ENCODE measurements around the gene MET. TPM values are rescaled to one million over a fixed set of nuclear protein-coding genes. Genes with fewer than 3 reads are reported as not detected.
"Not testable (repeated sequence)": the region's sequence is repeated elsewhere in the genome, so short reads cannot be mapped to it uniquely, and the experiment has no call there.

Gene MET
- total RNA-seq, 1 experiment from 2014 or later: 5.0 TPM

DNA sequence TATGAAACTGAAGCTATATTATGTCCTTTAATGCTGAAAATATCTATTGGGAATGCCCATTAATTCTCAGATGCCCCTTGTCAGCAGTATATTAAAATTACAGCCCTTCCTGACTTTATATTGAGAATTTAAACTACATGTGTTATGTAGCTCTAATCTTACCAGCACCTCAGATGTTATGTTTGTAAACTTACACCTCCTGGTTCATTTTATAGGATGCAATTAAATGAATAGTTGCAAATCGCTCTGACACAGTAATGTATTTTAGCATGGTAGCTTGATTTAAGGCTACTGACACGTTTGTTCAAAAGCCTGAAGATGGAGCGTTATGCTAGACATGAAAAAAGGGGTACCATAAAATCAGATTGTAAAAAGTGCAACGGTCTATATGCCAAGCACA, 35.0 kb upstream of the MET start:
- Histone ChIP-seq H4K5ac (ENCODE audit: insufficient read length, low read depth, low read length) (no peak overlapping the region), H3K79me1 (ENCODE audit: insufficient read depth, low read depth, low read length, poor library complexity, severe bottlenecking) (no peaks in the 10 kb centered on the region), H2BK15ac (ENCODE audit: low read depth, low read length) (no peak overlapping the region), H3K27me3 (ENCODE audit: insufficient read depth, low read length) (no peaks in the 10 kb centered on the region), H3K23me2 (ENCODE audit: insufficient read length, low read depth, low read length, poor library complexity, severe bottlenecking) (no peaks in the 10 kb centered on the region), H2AFZ (ENCODE audit: low read length) (no peak overlapping the region), H2BK12ac (ENCODE audit: insufficient read length, low read depth, low read length) (no peak overlapping the region), H2BK5ac (ENCODE audit: insufficient read length, low read length) (no peak overlapping the region), H3K79me2 (ENCODE audit: insufficient read depth, low read length) (no peaks in the 10 kb centered on the region), H4K8ac (replicated peaks; ENCODE audit: insufficient read length, low read depth, low read length) (no peak overlapping the region), H2BK120ac (ENCODE audit: low read depth, low read length, poor library complexity, severe bottlenecking) (no peak overlapping the region), H3K4me2 (ENCODE audit: insufficient read depth, insufficient read length, low read length) (no peak overlapping the region), H3K9ac (ENCODE audit: extremely low read depth, insufficient read length, low read length) (no peak overlapping the region), H3K14ac (ENCODE audit: insufficient read depth, low read length) (no peak overlapping the region), H2AK5ac (ENCODE audit: insufficient read length, low read length) (no peak overlapping the region), H4K20me1 (ENCODE audit: control insufficient read depth, insufficient read depth, insufficient read length) (no peaks in the 10 kb centered on the region), H3K23ac (ENCODE audit: insufficient read length, low read depth, low read length) (no peak overlapping the region), H4K91ac (ENCODE audit: insufficient read length, low read depth, low read length) (no peak overlapping the region), H3K27ac (ENCODE audit: insufficient read length, low read depth, low read length) (no peak overlapping the region), H3K18ac (ENCODE audit: insufficient read length, low read depth, low read length) (no peak overlapping the region), H3K4me1 (ENCODE audit: insufficient read depth, low read length) (no peaks in the 10 kb centered on the region), H3K56ac (ENCODE audit: insufficient read length, low read depth, low read length) (no peak overlapping the region), H3T11ph (ENCODE audit: low read length) (no peak overlapping the region), H3K4ac (ENCODE audit: low read depth, low read length) (no peak overlapping the region), H2BK20ac (ENCODE audit: low read depth, low read length, poor library complexity, severe bottlenecking) (no peak overlapping the region), H3K9me3 (ENCODE audit: control insufficient read depth, low read depth, low read length) (no peaks in the 10 kb centered on the region)
- Mint-ChIP-seq H3K36me3 (ENCODE audit: insufficient read depth in 1 of 3, low read depth in 3 of 3) (peaks cover 1 to 18% (median 8%) of the 10 kb centered on the region in 3 experiments; a peak in 4 of 7 replicates), H3K27ac (no peak overlapping the region), H3K4me3 (no peak overlapping the region), H3K4me1 (no peaks in the 10 kb centered on the region), H3K9me3 (peaks cover 16% of the 10 kb centered on the region in 2 experiments), H3K27me3 (ENCODE audit: low read depth) (no peaks in the 10 kb centered on the region; the same call in 1 of the 2 replicates)
- no peak for DNase-seq
- TF ChIP-seq CTCF (conservative IDR thresholded peaks at IDR 0.05): no peak
- WGBS (ENCODE audit: extremely low coverage, insufficient read length, low lambda C conversion rate): no CpG with 5 or more reads among the region's 4 CpGs

GRCh38 chr7:116638592-116638991, 33.4 kb upstream of the MET start:
- WGBS (ENCODE audit: extremely low coverage, insufficient read length, low lambda C conversion rate): no CpG with 5 or more reads among the region's 29 CpGs
- not testable (repeated sequence) for DNase-seq; H2BK120ac ChIP-seq (ENCODE audit: low read depth, low read length, poor library complexity, severe bottlenecking); H3T11ph ChIP-seq (ENCODE audit: low read length); H3K4me2 ChIP-seq (ENCODE audit: insufficient read depth, insufficient read length, low read length); H3K23ac ChIP-seq (ENCODE audit: insufficient read length, low read depth, low read length); H2BK5ac ChIP-seq (ENCODE audit: insufficient read length, low read length); H3K27ac ChIP-seq (ENCODE audit: insufficient read length, low read depth, low read length); H3K56ac ChIP-seq (ENCODE audit: insufficient read length, low read depth, low read length); H4K91ac ChIP-seq (ENCODE audit: insufficient read length, low read depth, low read length); H3K18ac ChIP-seq (ENCODE audit: insufficient read length, low read depth, low read length); H3K4me1 ChIP-seq (ENCODE audit: insufficient read depth, low read length); H4K5ac ChIP-seq (ENCODE audit: insufficient read length, low read depth, low read length); H3K79me2 ChIP-seq (ENCODE audit: insufficient read depth, low read length); H2AK5ac ChIP-seq (ENCODE audit: insufficient read length, low read length); H3K79me1 ChIP-seq (ENCODE audit: insufficient read depth, low read depth, low read length, poor library complexity, severe bottlenecking); H3K9ac ChIP-seq (ENCODE audit: extremely low read depth, insufficient read length, low read length); H3K4ac ChIP-seq (ENCODE audit: low read depth, low read length); H3K27me3 ChIP-seq (ENCODE audit: insufficient read depth, low read length); H3K14ac ChIP-seq (ENCODE audit: insufficient read depth, low read length); H3K27me3 Mint-ChIP-seq (ENCODE audit: low read depth); H2AFZ ChIP-seq (ENCODE audit: low read length); H2BK20ac ChIP-seq (ENCODE audit: low read depth, low read length, poor library complexity, severe bottlenecking); H2BK15ac ChIP-seq (ENCODE audit: low read depth, low read length); H3K4me1 Mint-ChIP-seq; H3K27ac Mint-ChIP-seq; H3K9me3 ChIP-seq (ENCODE audit: control insufficient read depth, low read depth, low read length); H3K23me2 ChIP-seq (ENCODE audit: insufficient read length, low read depth, low read length, poor library complexity, severe bottlenecking); H3K4me3 Mint-ChIP-seq; H4K20me1 ChIP-seq (ENCODE audit: control insufficient read depth, insufficient read depth, insufficient read length); H2BK12ac ChIP-seq (ENCODE audit: insufficient read length, low read depth, low read length); H4K8ac ChIP-seq (replicated peaks; ENCODE audit: insufficient read length, low read depth, low read length)
- peaks cover 1 to 18% (median 8%) of the 10 kb centered on the region in 3 experiments; a peak in 4 of 7 replicates for H3K36me3 Mint-ChIP-seq (ENCODE audit: insufficient read depth in 1 of 3, low read depth in 3 of 3)
- peaks cover 16% of the 10 kb centered on the region in 2 experiments for H3K9me3 Mint-ChIP-seq

Measured in H9 (cell line).